Measurements from ENCODE around the gene FAM193B.

FAM193B gene

GRCh38 chr5:177514541-177514940 lies 39.8 kb downstream of the FAM193B start:
- Histone ChIP-seq H3K9me3 (ENCODE audit: control insufficient read depth, insufficient read depth, low read depth, low read length) (no peaks in the 10 kb centered on the region), H3K36me3 (ENCODE audit: control insufficient read depth, insufficient read depth, low read length) (peaks cover 64% of the 10 kb centered on the region), H3K4me3 (ENCODE audit: low read depth, low read length) (no peak overlapping the region), H3K27me3 (ENCODE audit: control insufficient read depth, insufficient read depth, low read length) (no peaks in the 10 kb centered on the region), H3K27ac (ENCODE audit: low read depth, low read length) (no peak overlapping the region), H3K9ac (ENCODE audit: low read length) (no peak overlapping the region), H3K4me1 (ENCODE audit: control insufficient read depth, insufficient read depth, low read length) (peaks cover 16% of the 10 kb centered on the region)

GRCh38 chr5:177513500-177513899 lies 40.9 kb downstream of the FAM193B start:
- Histone ChIP-seq H3K4me1 (ENCODE audit: control insufficient read depth, insufficient read depth, low read length) (peaks cover 25% of the 10 kb centered on the region), H3K27me3 (ENCODE audit: control insufficient read depth, insufficient read depth, low read length) (no peaks in the 10 kb centered on the region), H3K36me3 (ENCODE audit: control insufficient read depth, insufficient read depth, low read length) (peaks cover 57% of the 10 kb centered on the region), H3K27ac (ENCODE audit: low read depth, low read length) (no peak overlapping the region), H3K9ac (ENCODE audit: low read length) (no peak overlapping the region), H3K9me3 (ENCODE audit: control insufficient read depth, insufficient read depth, low read depth, low read length) (no peaks in the 10 kb centered on the region), H3K4me3 (ENCODE audit: low read depth, low read length) (no peak overlapping the region)

GRCh38 chr5:177512736-177513380 lies 41.5 kb downstream of the FAM193B start:
- Histone ChIP-seq H3K4me3 (ENCODE audit: low read depth, low read length) (no peak overlapping the region), H3K4me1 (ENCODE audit: control insufficient read depth, insufficient read depth, low read length) (peaks cover 25% of the 10 kb centered on the region), H3K9ac (ENCODE audit: low read length) (no peak overlapping the region), H3K36me3 (ENCODE audit: control insufficient read depth, insufficient read depth, low read length) (peaks cover 57% of the 10 kb centered on the region), H3K27me3 (ENCODE audit: control insufficient read depth, insufficient read depth, low read length) (no peaks in the 10 kb centered on the region), H3K9me3 (ENCODE audit: control insufficient read depth, insufficient read depth, low read depth, low read length) (no peaks in the 10 kb centered on the region), H3K27ac (ENCODE audit: low read depth, low read length) (no peak overlapping the region)

GRCh38 chr5:177511796-177512675 lies 42.3 kb downstream of the FAM193B start:
- peaks cover 25% of the 10 kb centered on the region for H3K4me1 ChIP-seq (ENCODE audit: control insufficient read depth, insufficient read depth, low read length)
- H3K9ac ChIP-seq (ENCODE audit: low read length) = no peak overlapping the region
- H3K27me3 ChIP-seq (ENCODE audit: control insufficient read depth, insufficient read depth, low read length) = no peaks in the 10 kb centered on the region
- H3K27ac ChIP-seq (ENCODE audit: low read depth, low read length) = no peak overlapping the region
- peaks cover 61% of the 10 kb centered on the region for H3K36me3 ChIP-seq (ENCODE audit: control insufficient read depth, insufficient read depth, low read length)
- H3K9me3 ChIP-seq (ENCODE audit: control insufficient read depth, insufficient read depth, low read depth, low read length) = no peaks in the 10 kb centered on the region
- no peak overlapping the region for H3K4me3 ChIP-seq (ENCODE audit: low read depth, low read length)

- Histone ChIP-seq H3K4me3 (ENCODE audit: low read depth, low read length) (no peak overlapping the region), H3K4me1 (ENCODE audit: control insufficient read depth, insufficient read depth, low read length) (peaks cover 25% of the 10 kb centered on the region), H3K27me3 (ENCODE audit: control insufficient read depth, insufficient read depth, low read length) (no peaks in the 10 kb centered on the region), H3K36me3 (ENCODE audit: control insufficient read depth, insufficient read depth, low read length) (peaks cover 61% of the 10 kb centered on the region), H3K9me3 (ENCODE audit: control insufficient read depth, insufficient read depth, low read depth, low read length) (no peaks in the 10 kb centered on the region), H3K27ac (ENCODE audit: low read depth, low read length) (no peak overlapping the region), H3K9ac (ENCODE audit: low read length) (no peak overlapping the region)
Measured at GRCh38 chr5:177511181-177511580, 43.2 kb downstream of the FAM193B start.

GRCh38 chr5:177510567-177511053 lies 43.8 kb downstream of the FAM193B start:
- H3K36me3 ChIP-seq (ENCODE audit: control insufficient read depth, insufficient read depth, low read length) = peaks cover 57% of the 10 kb centered on the region
- H3K9me3 ChIP-seq (ENCODE audit: control insufficient read depth, insufficient read depth, low read depth, low read length) = no peaks in the 10 kb centered on the region
- no peaks in the 10 kb centered on the region for H3K27me3 ChIP-seq (ENCODE audit: control insufficient read depth, insufficient read depth, low read length)
- H3K27ac ChIP-seq (ENCODE audit: low read depth, low read length) = no peak overlapping the region
- peaks cover 20% of the 10 kb centered on the region for H3K4me1 ChIP-seq (ENCODE audit: control insufficient read depth, insufficient read depth, low read length)
- H3K4me3 ChIP-seq (ENCODE audit: low read depth, low read length) = no peak overlapping the region
- no peak overlapping the region for H3K9ac ChIP-seq (ENCODE audit: low read length)

- Histone ChIP-seq H3K36me3 (ENCODE audit: control insufficient read depth, insufficient read depth, low read length) (peaks cover 51% of the 10 kb centered on the region), H3K27ac (ENCODE audit: low read depth, low read length) (peak overlapping the region; percentile 30; the same call in 1 of the 2 replicates), H3K4me3 (ENCODE audit: low read depth, low read length) (no peak overlapping the region), H3K27me3 (ENCODE audit: control insufficient read depth, insufficient read depth, low read length) (no peaks in the 10 kb centered on the region), H3K4me1 (ENCODE audit: control insufficient read depth, insufficient read depth, low read length) (peaks cover 19% of the 10 kb centered on the region), H3K9ac (ENCODE audit: low read length) (no peak overlapping the region), H3K9me3 (ENCODE audit: control insufficient read depth, insufficient read depth, low read depth, low read length) (no peaks in the 10 kb centered on the region)
Measured at GRCh38 chr5:177509991-177510566, 44.3 kb downstream of the FAM193B start.

- Histone ChIP-seq H3K9me3 (ENCODE audit: control insufficient read depth, insufficient read depth, low read depth, low read length) (no peaks in the 10 kb centered on the region), H3K36me3 (ENCODE audit: control insufficient read depth, insufficient read depth, low read length) (peaks cover 48% of the 10 kb centered on the region), H3K27ac (ENCODE audit: low read depth, low read length) (peak within 1 kb of the TSS; percentile 30; the same call in 1 of the 2 replicates), H3K9ac (ENCODE audit: low read length) (no peak within 1 kb of the TSS), H3K27me3 (ENCODE audit: control insufficient read depth, insufficient read depth, low read length) (no peaks in the 10 kb centered on the region), H3K4me3 (ENCODE audit: low read depth, low read length) (no peak within 1 kb of the TSS), H3K4me1 (ENCODE audit: control insufficient read depth, insufficient read depth, low read length) (peaks cover 19% of the 10 kb centered on the region)
Measured at GRCh38 chr5:177509381-177509951, 44.9 kb downstream of the FAM193B start, which contains the start of gene DOK3. Gene DOK3 (minus strand): TSS chr5:177509826. CDS start chr5:177509540, 286 bp downstream.

GRCh38 chr5:177508837-177509236 lies 45.5 kb downstream of the FAM193B start:
- no peak overlapping the region for H3K4me3 ChIP-seq (ENCODE audit: low read depth, low read length)
- no peak overlapping the region for H3K9ac ChIP-seq (ENCODE audit: low read length)
- H3K36me3 ChIP-seq (ENCODE audit: control insufficient read depth, insufficient read depth, low read length) = peaks cover 43% of the 10 kb centered on the region
- peaks cover 19% of the 10 kb centered on the region for H3K4me1 ChIP-seq (ENCODE audit: control insufficient read depth, insufficient read depth, low read length)
- no peak overlapping the region for H3K27ac ChIP-seq (ENCODE audit: low read depth, low read length)
- H3K27me3 ChIP-seq (ENCODE audit: control insufficient read depth, insufficient read depth, low read length) = no peaks in the 10 kb centered on the region
- no peaks in the 10 kb centered on the region for H3K9me3 ChIP-seq (ENCODE audit: control insufficient read depth, insufficient read depth, low read depth, low read length)

GRCh38 chr5:177508221-177508611 lies 46.1 kb downstream of the FAM193B start:
- Histone ChIP-seq H3K4me1 (ENCODE audit: control insufficient read depth, insufficient read depth, low read length) (peaks cover 19% of the 10 kb centered on the region), H3K36me3 (ENCODE audit: control insufficient read depth, insufficient read depth, low read length) (peaks cover 41% of the 10 kb centered on the region), H3K4me3 (ENCODE audit: low read depth, low read length) (no peak overlapping the region), H3K27me3 (ENCODE audit: control insufficient read depth, insufficient read depth, low read length) (no peaks in the 10 kb centered on the region), H3K9me3 (ENCODE audit: control insufficient read depth, insufficient read depth, low read depth, low read length) (no peaks in the 10 kb centered on the region), H3K9ac (ENCODE audit: low read length) (no peak overlapping the region), H3K27ac (ENCODE audit: low read depth, low read length) (no peak overlapping the region)

Data from HUES6 (cell line).